H1 (cell line): ENCODE results near the gene DAGLA.

Experiments
- EP300 ChIP-seq, 2 experiments: IDR thresholded peaks; 1 replicate in 1 of 2; 2 replicates in 1 of 2; pipeline ENCODE4 v1.6.1; 2011 to 2012; ENCODE audit warnings: low read depth in 2 of 2, low read length in 2 of 2, mild to moderate bottlenecking in 2 of 2, borderline replicate concordance in 1 of 2, inconsistent platforms in 1 of 2, moderate library complexity in 1 of 2
- POLR2AphosphoS5 ChIP-seq: IDR thresholded peaks from 2 replicates; pipeline ENCODE4 v1.6.1; 2011; ENCODE audit warnings: low read depth, low read length
- SUZ12 ChIP-seq: fragments of 200-600 bp; sonication (generic); IDR thresholded peaks from 2 replicates; pipeline ENCODE4 v1.6.1; 2012; ENCODE audit warnings: mild to moderate bottlenecking, inconsistent platforms, low read length, moderate library complexity, mixed read lengths
- TAF1 ChIP-seq: IDR thresholded peaks from 2 replicates; pipeline ENCODE4 v1.6.1; 2011; ENCODE audit warnings: mild to moderate bottlenecking, low read depth, low read length

- TF ChIP-seq SUZ12 (no peak), TAF1 (no peak), EP300 (IDR thresholded peaks at IDR 0.05; ENCODE audit: borderline replicate concordance in 1 of 2, low read depth in 2 of 2, low read length in 2 of 2) (no peak), POLR2AphosphoS5 (no peak)
Observed at GRCh38 chr11:61711037-61711436, 30.8 kb downstream of the DAGLA start.
